ENCODE results near the gene PXYLP1. TPM values are rescaled to one million over a fixed set of nuclear protein-coding genes. Genes with fewer than 3 reads are reported as not detected.

PXYLP1 gene
- total and polyA plus RNA-seq, 2 of the 8 experiments (the other 6 are each of a cell fraction or from before 2014, with no cell fraction given) = 19.4 to 20.6 TPM

GRCh38 chr3:141336672-141337522 is 105.3 kb downstream of the PXYLP1 start:
- Histone ChIP-seq H2BK15ac (ENCODE audit: low read length) (no peak overlapping the region), H3K27ac (ENCODE audit: low read depth, low read length) (no peak overlapping the region), H3K4me2 (ENCODE audit: insufficient read depth in 1 of 2, low read depth in 2 of 2, low read length in 2 of 2) (no peak overlapping the region), H2BK12ac (ENCODE audit: low read depth, low read length) (no peak overlapping the region), H2AFZ (ENCODE audit: low read length) (peak overlapping the region; percentile 21; the same call in 1 of the 2 replicates), H3K9ac (replicated peaks in 1 of 4; ENCODE audit: extremely low read depth in 1 of 4, low read depth in 3 of 4, low read length in 3 of 4) (no peak overlapping the region; a peak in 1 of 7 replicates), H3K27me3 (replicated peaks in 1 of 4; ENCODE audit: control insufficient read depth in 3 of 4, extremely low read depth in 1 of 4, insufficient read depth in 3 of 4, low read length in 3 of 4) (no peaks in the 10 kb centered on the region), H2AK5ac (ENCODE audit: low read depth, low read length) (no peak overlapping the region), H3K56ac (replicated peaks; ENCODE audit: insufficient read length, low read depth, low read length) (no peak overlapping the region), H2BK20ac (ENCODE audit: low read length) (no peak overlapping the region), H4K20me1 (replicated peaks in 1 of 2; ENCODE audit: control insufficient read depth in 1 of 2, insufficient read depth in 2 of 2, low read length in 2 of 2) (no peaks in the 10 kb centered on the region), H3K79me2 (ENCODE audit: control insufficient read depth in 1 of 2, insufficient read depth in 2 of 2, low read length in 2 of 2) (no peaks in the 10 kb centered on the region), H3K23me2 (ENCODE audit: low read depth, low read length) (no peaks in the 10 kb centered on the region), H3K36me3 (ENCODE audit: control insufficient read depth in 2 of 4, insufficient read depth in 4 of 4, low read length in 3 of 4) (no peaks in the 10 kb centered on the region), H3K23ac (ENCODE audit: insufficient read length) (no peak overlapping the region), H3K4ac (replicated peaks; ENCODE audit: insufficient read length, low read depth, low read length) (no peak overlapping the region), H2BK120ac (replicated peaks; ENCODE audit: low read depth, low read length) (no peak overlapping the region), H3K14ac (ENCODE audit: insufficient read length) (no peak overlapping the region), H3K9me3 (ENCODE audit: insufficient read depth in 2 of 2, low read depth in 1 of 2, low read length in 1 of 2) (no peaks in the 10 kb centered on the region), H2BK5ac (ENCODE audit: low read depth, low read length) (no peak overlapping the region), H3K79me1 (ENCODE audit: low read depth, low read length) (no peaks in the 10 kb centered on the region), H3K4me3 (ENCODE audit: extremely low read depth in 1 of 4, insufficient read depth in 2 of 4, low read depth in 3 of 4, low read length in 4 of 4) (no peak overlapping the region), H3K18ac (ENCODE audit: extremely low read depth, low read length) (no peak overlapping the region), H3K4me1 (replicated peaks in 1 of 4; ENCODE audit: control insufficient read depth in 3 of 4, insufficient read depth in 4 of 4, low read length in 3 of 4) (peaks cover 0 to 5% (median 3%) of the 10 kb centered on the region in 4 experiments; a peak in 3 of 7 replicates), H4K8ac (ENCODE audit: extremely low read depth, insufficient read depth, low read length) (no peak overlapping the region), H4K5ac (ENCODE audit: insufficient read length, low read depth, low read length) (no peak overlapping the region), H4K91ac (replicated peaks; ENCODE audit: insufficient read length, low read length) (no peak overlapping the region)
- FAIRE-seq (no peak), DNase-seq (ENCODE audit: low read depth in 1 of 2, low spot score in 2 of 2) (no peak)
- CTCF ChIA-PET (ENCODE audit: partially characterized antibody) = interaction anchor here (0.6 to 3.4 kb wide), 7 partner anchors 8 to 116 kb away, joined by 3 to 12 read pairs (median 4); no protein-coding TSS in a partner anchor
- POLR2A ChIA-PET (ENCODE audit: partially characterized antibody) = no interaction called here
- 82% methylated on average over 12 of the region's 12 CpGs; no CpG with 5 or more reads in 1 of the 2 experiments for WGBS, 2 experiments (ENCODE audit: extremely low coverage in 1 of 2, insufficient coverage in 1 of 2, insufficient read length in 1 of 2, insufficient replicate concordance in 2 of 2, low coverage in 1 of 2, low lambda C conversion rate in 2 of 2, missing lambda C conversion rate in 1 of 2)
- no peak for TF ChIP-seq TEAD4 (IDR thresholded peaks at IDR 0.05; ENCODE audit: low read depth, low read length)
- TF ChIP-seq HDAC6 (IDR thresholded peaks at IDR 0.05; ENCODE audit: low read depth, low read length) = no peak
- TF ChIP-seq, protein P1, sequence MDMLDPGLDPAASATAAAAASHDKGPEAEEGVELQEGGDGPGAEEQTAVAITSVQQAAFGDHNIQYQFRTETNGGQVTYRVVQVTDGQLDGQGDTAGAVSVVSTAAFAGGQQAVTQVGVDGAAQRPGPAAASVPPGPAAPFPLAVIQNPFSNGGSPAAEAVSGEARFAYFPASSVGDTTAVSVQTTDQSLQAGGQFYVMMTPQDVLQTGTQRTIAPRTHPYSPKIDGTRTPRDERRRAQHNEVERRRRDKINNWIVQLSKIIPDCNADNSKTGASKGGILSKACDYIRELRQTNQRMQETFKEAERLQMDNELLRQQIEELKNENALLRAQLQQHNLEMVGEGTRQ (IDR thresholded peaks at IDR 0.05; ENCODE audit: low read length) = no peak
- TF ChIP-seq RFX5 (IDR thresholded peaks at IDR 0.05; ENCODE audit: borderline replicate concordance, low read depth, low read length) = no peak
- TF ChIP-seq CHD2 (IDR thresholded peaks at IDR 0.05; ENCODE audit: low read length) = no peak
- TF ChIP-seq POLR2AphosphoS5 (IDR thresholded peaks at IDR 0.05; ENCODE audit: low read depth, low read length) = no peak
- TF ChIP-seq CBX8 (IDR thresholded peaks at IDR 0.05; ENCODE audit: borderline replicate concordance, low read depth, low read length) = no peak
- no peak for TF ChIP-seq JUN (IDR thresholded peaks at IDR 0.05; ENCODE audit: low read depth, low read length)
- no peak for TF ChIP-seq CTBP2 (IDR thresholded peaks at IDR 0.05; ENCODE audit: borderline replicate concordance, insufficient read depth, insufficient read length, low read length)
- TF ChIP-seq SIX5 (IDR thresholded peaks at IDR 0.05; ENCODE audit: low read depth, low read length) = no peak
- TF ChIP-seq RNF2 (IDR thresholded peaks at IDR 0.05; ENCODE audit: borderline replicate concordance, low read depth, low read length, missing control alignments, poor library complexity, severe bottlenecking) = no peak
